Measurements from ENCODE around the gene PAQR6.

Gene PAQR6

DNA sequence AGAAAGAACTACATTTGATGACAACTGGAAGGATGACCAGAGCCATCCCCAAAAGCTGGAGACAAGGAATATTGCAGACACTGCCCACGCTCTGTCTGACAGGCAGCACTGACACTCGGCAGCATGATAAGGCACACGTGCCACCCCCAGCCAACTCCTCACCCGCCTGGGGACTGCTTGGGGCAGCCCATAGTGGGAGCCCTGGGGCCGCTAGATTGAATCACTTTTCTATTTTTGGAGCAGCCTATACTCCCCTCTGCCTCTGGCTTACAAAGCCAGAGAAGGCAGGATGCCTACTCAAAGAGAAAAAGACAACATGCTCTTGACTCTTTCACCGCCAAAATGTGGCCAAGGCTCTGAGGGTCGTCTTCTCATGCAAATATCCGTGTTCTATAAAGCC, 33.4 kb upstream of the PAQR6 start:
- Mint-ChIP-seq H3K4me3 (peak overlapping the region; percentile 96), H3K27me3 (no peaks in the 10 kb centered on the region), H3K4me1 (ENCODE audit: low read depth) (peaks cover 46% of the 10 kb centered on the region), H3K9me3 (no peaks in the 10 kb centered on the region), H3K27ac (peak overlapping the region; percentile 98), H3K36me3 (ENCODE audit: low read depth) (peaks cover 55% of the 10 kb centered on the region)

DNA sequence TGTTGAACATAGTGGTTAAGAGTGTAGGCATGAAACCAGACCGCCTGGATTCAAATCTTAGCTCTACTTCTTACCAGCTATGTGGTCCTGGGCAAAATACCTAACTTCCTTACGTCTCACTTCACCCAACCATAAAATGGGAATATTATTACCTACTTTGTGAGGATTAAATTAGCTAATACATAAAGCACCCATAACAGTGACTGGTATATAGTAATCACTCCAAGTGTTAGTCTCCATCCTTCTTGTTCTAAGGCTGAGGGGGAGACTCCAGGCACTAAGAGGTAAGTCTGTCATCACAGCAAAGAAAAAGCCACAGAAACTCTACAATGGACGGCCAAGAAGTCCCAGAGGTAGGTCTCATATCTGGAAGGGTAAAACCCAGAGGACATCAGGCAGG, 32.0 kb upstream of the PAQR6 start:
- H3K9me3 Mint-ChIP-seq: no peaks in the 10 kb centered on the region
- peak overlapping the region; percentile 52 for H3K27ac Mint-ChIP-seq
- no peaks in the 10 kb centered on the region for H3K27me3 Mint-ChIP-seq
- H3K36me3 Mint-ChIP-seq (ENCODE audit: low read depth): peaks cover 65% of the 10 kb centered on the region
- peaks cover 46% of the 10 kb centered on the region for H3K4me1 Mint-ChIP-seq (ENCODE audit: low read depth)
- H3K4me3 Mint-ChIP-seq: peak overlapping the region; percentile 96

DNA sequence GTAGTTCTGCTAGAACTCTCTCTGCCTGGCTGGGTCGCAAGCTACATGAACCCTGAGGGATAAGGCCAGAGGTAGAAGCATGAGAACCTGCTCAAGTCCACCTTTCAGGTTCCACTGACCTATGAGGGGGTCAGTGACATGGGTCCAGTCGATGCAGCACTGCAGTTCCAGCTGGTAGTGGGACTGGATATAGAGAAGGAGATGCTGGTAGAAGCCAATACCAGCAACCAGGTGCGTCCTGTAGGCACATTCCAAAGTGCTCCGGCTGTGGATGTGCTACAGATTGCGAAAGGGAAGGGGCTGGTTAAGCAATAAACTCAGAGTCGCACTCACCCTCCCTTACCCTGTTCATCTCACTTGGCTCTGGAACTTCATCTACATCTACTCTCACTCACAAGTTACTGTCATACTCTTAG, 29.1 kb upstream of the PAQR6 start:
- Mint-ChIP-seq H3K36me3 (ENCODE audit: low read depth) (peaks cover 88% of the 10 kb centered on the region), H3K27me3 (no peaks in the 10 kb centered on the region), H3K4me3 (no peak overlapping the region), H3K27ac (no peak overlapping the region), H3K9me3 (no peaks in the 10 kb centered on the region), H3K4me1 (ENCODE audit: low read depth) (peaks cover 26% of the 10 kb centered on the region)

DNA sequence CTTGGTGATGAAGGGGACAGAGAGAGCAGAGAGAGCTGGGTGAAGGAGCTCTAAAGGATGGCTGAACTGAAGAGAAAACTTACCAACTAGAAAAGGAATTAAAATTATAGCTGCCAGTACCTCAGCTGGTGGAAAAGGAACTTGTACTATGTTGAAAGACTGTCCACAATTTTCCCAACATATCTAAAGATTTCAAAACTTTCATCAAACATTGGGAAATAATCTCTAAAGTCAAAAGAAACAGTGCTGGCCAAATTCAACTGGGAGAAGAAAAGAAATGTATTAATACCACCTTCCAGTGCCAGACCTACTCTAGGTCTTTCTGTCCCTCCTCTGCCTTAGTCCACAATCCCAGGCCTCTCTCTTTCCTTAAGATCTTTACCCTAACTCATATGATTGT, 28.7 kb upstream of the PAQR6 start:
- Mint-ChIP-seq H3K36me3 (ENCODE audit: low read depth) (peaks cover 89% of the 10 kb centered on the region), H3K27ac (no peak overlapping the region), H3K27me3 (no peaks in the 10 kb centered on the region), H3K9me3 (no peaks in the 10 kb centered on the region), H3K4me3 (no peak overlapping the region), H3K4me1 (ENCODE audit: low read depth) (peaks cover 24% of the 10 kb centered on the region)

DNA sequence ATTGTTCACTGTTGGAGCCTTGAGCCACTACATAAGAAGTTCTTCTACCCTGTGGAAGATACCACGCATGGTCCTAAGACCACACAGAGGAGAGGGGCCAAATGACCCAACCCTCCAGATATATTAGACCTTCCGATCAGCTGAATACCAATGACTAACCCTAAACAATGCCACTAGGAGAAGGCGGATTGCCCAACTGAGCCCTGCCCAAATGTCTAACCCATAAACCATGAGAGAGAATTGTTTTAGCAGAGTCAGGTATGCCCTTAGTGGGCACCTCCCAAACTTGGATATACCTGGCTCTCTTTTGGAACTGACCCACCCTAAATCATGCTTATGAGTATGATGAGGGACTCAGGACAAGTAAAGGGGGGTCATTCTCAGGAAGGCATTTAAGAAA, 22.5 kb upstream of the PAQR6 start:
- no peaks in the 10 kb centered on the region for H3K4me1 Mint-ChIP-seq (ENCODE audit: low read depth)

DNA sequence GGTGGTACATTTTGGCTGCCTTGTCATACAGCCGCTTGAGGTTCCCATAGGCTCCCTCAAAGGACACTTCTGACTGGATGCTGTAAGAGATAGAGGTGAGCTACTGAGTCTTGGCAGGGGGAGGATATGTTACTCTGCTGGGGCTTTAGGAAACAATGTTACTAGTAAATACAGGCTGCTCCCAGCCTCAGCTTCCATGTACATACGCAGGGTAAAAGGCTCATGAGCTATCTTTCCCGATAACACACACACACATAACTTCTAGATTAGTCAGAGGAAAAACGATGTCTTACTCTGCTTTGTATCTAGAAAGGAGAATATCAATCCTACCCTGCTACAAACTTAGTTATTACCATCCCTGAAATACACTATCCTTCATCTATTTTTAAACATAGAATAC, 20.5 kb upstream of the PAQR6 start:
- Mint-ChIP-seq H3K27ac (no peak overlapping the region), H3K36me3 (ENCODE audit: low read depth) (peaks cover 82% of the 10 kb centered on the region), H3K4me3 (no peak overlapping the region), H3K27me3 (no peaks in the 10 kb centered on the region), H3K9me3 (no peaks in the 10 kb centered on the region), H3K4me1 (ENCODE audit: low read depth) (peaks cover 8% of the 10 kb centered on the region)

More for the DNA sequence above, 22.5 kb upstream of the PAQR6 start:
- Mint-ChIP-seq H3K27me3 (no peaks in the 10 kb centered on the region), H3K36me3 (ENCODE audit: low read depth) (peaks cover 85% of the 10 kb centered on the region), H3K4me3 (no peak overlapping the region), H3K9me3 (no peaks in the 10 kb centered on the region), H3K27ac (no peak overlapping the region)

DNA sequence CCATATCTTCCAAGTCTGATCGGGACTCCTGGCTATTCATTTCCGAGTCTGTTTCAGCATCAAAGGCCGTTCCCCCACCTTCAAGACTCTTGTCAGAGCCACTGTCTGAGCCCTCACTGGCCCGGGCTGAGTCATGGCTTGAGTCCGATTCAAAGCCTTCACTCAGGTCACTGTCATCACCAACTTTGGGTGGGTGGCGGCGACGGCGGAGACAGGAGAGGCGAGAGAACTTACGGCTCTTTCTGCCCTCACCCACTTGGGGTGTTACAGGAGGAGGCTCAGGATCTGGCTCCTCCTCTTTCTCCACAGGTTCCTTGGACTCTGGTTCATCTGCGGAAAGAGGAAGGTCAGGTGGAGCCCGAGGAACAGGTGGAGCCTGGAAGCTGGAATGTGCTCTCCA, 18.2 kb upstream of the PAQR6 start:
- no peak overlapping the region for H3K4me3 Mint-ChIP-seq
- no peaks in the 10 kb centered on the region for H3K27me3 Mint-ChIP-seq
- H3K4me1 Mint-ChIP-seq (ENCODE audit: low read depth): peaks cover 17% of the 10 kb centered on the region
- peaks cover 76% of the 10 kb centered on the region for H3K36me3 Mint-ChIP-seq (ENCODE audit: low read depth)
- no peak overlapping the region for H3K27ac Mint-ChIP-seq
- H3K9me3 Mint-ChIP-seq: no peaks in the 10 kb centered on the region

DNA sequence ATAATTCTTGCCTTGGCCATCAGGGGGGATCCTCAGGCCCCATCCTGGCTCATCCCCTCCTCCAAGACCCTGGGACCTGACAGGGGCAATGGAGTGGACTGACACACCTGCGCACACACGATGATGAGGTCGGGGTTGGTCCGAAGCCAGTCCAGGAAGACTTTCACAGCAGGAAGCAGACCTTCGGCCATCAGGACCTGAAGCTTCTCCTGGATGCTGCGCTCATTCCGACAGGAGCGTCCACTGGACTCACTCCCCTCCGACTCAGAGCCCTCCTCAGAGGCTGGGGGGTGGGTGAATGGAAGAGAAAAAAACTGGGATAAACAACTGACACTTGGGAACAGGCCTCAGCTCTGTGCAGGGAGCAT, 15.4 kb upstream of the PAQR6 start:
- Mint-ChIP-seq H3K36me3 (ENCODE audit: low read depth) (peaks cover 81% of the 10 kb centered on the region), H3K4me1 (ENCODE audit: low read depth) (peaks cover 17% of the 10 kb centered on the region), H3K27ac (peak overlapping the region; percentile 40), H3K9me3 (no peaks in the 10 kb centered on the region), H3K27me3 (no peaks in the 10 kb centered on the region), H3K4me3 (no peak overlapping the region)

DNA sequence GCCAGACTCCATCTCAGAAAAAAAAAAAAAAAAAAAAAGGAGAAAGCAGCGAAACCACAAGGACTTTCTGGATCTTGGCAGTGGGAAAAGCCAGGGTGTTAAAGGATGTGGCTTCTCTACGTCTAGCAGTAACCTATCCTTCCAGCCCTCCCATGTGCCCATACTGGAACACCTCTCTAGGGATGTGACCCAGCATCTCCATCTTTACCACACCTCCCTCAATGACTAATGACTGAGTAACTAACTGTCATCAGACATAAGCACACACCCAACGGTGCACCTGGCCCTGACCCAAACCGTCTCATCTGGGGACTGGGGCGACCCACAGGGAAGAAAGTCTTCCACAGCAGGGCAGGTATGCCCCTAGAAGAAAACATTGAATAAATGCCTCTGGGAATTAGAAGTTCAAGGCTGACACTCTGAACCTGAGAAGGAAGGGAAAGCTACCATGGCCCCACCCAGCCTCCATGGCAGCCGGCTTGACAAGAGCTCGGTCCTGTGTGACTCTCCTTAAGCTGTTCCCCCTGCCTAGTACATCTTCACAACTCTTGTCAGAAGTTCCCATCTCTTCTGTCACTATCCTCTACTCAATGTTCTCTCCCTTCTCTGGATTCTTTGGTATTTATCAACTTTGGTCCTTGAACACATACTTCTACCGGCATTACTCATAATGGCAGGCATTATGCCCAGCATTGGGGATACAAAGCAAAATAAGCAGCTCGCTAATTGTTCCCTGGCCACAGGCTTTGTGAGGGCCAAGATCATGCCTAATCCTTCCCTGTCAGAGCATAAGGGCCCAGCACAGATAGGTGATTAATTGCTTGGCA, 14.8 kb upstream of the PAQR6 start:
- H3K4me1 Mint-ChIP-seq (ENCODE audit: low read depth): peaks cover 17% of the 10 kb centered on the region
- H3K9me3 Mint-ChIP-seq: no peaks in the 10 kb centered on the region
- H3K36me3 Mint-ChIP-seq (ENCODE audit: low read depth): peaks cover 81% of the 10 kb centered on the region
- no peak overlapping the region for H3K4me3 Mint-ChIP-seq
- H3K27me3 Mint-ChIP-seq: no peaks in the 10 kb centered on the region
- H3K27ac Mint-ChIP-seq: peak overlapping the region; percentile 40

DNA sequence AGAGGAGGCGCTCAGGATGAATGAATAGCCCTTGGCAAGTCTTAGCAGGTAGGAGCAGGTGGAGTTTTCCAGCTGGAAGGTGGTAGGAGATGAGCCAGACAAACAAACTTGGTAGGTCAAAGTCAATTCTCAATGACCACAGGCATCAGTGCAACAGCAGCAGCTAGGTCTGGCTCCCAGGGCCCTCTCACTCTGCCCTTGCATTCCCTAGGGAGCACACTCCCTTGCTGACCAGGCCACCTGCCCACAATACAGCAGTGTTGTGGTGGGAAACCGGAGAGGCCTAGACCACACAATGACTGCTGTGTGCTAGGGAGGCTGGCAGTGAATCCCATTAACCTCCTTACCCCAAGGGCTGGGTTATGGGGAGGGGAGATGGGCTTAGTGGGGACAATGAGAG, 13.0 kb upstream of the PAQR6 start:
- Mint-ChIP-seq H3K36me3 (ENCODE audit: low read depth) (peaks cover 81% of the 10 kb centered on the region), H3K4me3 (no peak overlapping the region), H3K9me3 (no peaks in the 10 kb centered on the region), H3K4me1 (ENCODE audit: low read depth) (peaks cover 17% of the 10 kb centered on the region), H3K27me3 (no peaks in the 10 kb centered on the region), H3K27ac (no peak overlapping the region)

DNA sequence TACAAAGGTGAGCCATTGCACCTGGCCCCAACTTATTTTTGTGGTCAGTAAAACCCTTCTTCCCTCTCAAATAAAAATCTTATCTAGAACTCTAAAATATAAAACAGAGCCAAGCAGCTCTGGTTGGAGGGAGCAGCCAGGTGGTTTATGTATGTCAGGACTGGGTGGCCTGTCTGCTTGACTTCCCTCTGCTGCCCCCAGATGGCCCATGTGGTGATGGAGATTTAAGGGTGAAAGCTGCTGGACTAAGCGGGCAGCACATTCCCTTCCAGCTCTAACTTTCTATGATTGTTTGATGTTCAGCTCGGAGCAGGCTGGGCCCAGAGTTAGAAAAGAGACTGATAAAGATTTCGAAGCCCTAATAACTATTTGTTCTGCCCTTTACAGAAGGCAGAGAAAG, 11.9 kb upstream of the PAQR6 start:
- Mint-ChIP-seq H3K27ac (no peak overlapping the region), H3K4me1 (ENCODE audit: low read depth) (peaks cover 17% of the 10 kb centered on the region), H3K36me3 (ENCODE audit: low read depth) (peaks cover 75% of the 10 kb centered on the region), H3K4me3 (no peak overlapping the region), H3K9me3 (no peaks in the 10 kb centered on the region), H3K27me3 (no peaks in the 10 kb centered on the region)

DNA sequence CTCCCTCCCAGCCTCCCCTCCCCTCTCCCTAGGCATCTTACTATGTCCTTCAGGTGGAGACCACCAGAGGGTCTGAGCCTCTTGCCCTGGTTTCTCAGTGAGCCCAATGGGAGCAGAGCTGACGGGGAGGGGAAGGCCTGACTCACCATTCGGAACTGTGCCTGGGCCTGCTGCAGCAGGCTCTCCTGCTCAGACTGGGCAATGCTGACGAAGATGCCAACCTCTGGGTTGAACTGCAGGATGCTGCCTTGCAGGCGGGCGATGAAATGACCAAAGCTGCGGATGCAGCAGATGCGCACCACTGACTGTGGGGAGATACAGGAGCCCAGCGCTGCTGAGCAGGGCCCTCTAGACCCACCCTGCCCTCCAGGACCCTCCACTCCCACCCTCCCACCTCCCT, 11.0 kb upstream of the PAQR6 start:
- H3K9me3 Mint-ChIP-seq: no peaks in the 10 kb centered on the region
- no peaks in the 10 kb centered on the region for H3K27me3 Mint-ChIP-seq
- H3K4me3 Mint-ChIP-seq: no peak overlapping the region
- H3K27ac Mint-ChIP-seq: no peak overlapping the region
- peaks cover 71% of the 10 kb centered on the region for H3K36me3 Mint-ChIP-seq (ENCODE audit: low read depth)
- H3K4me1 Mint-ChIP-seq (ENCODE audit: low read depth): peaks cover 14% of the 10 kb centered on the region

DNA sequence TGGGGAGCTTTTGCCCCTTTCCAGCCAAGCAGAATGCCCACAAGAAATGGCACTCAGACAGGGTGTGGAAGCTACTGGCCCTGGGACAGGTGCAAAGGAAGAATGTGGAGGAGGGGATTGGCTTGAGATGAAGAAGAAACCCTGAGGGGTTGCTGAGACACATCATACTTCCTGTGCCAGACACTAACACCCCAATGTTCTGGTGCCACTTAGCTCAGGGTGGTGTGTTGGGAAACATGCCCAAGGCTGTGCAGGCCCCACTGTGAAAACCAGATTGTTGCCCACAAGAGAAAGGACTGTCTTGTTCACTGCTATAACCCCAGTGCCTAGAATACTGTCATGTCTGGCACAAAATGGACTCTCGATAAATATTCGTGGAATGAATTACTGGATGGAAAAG, 9.9 kb upstream of the PAQR6 start:
- Mint-ChIP-seq H3K4me1 (ENCODE audit: low read depth) (peaks cover 3% of the 10 kb centered on the region), H3K27me3 (no peaks in the 10 kb centered on the region), H3K27ac (peak overlapping the region; percentile 31), H3K36me3 (ENCODE audit: low read depth) (peaks cover 71% of the 10 kb centered on the region), H3K9me3 (no peaks in the 10 kb centered on the region), H3K4me3 (no peak overlapping the region)

DNA sequence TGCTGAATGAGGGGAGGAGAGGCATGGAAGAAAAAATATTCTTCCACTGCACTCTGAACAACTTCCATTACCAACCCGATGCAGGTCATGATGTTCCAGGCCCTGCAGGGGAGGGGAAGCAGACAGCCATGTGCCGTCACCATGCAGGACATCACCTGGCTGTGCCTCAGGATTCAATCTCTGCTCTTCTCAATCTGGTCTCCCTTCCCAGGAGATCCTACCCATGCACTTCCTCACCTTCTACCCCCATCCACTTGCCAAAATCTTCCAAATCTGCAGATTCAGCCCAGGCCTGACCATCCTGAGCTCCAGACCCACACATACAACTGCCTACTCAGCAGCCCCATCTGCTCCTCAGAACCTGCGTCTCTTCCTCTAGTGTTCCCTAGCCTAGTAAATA, 5.8 kb upstream of the PAQR6 start:
- H3K4me1 Mint-ChIP-seq (ENCODE audit: low read depth): no peaks in the 10 kb centered on the region
- H3K27me3 Mint-ChIP-seq: no peaks in the 10 kb centered on the region
- H3K4me3 Mint-ChIP-seq: no peak overlapping the region
- H3K27ac Mint-ChIP-seq: peak overlapping the region; percentile 76
- H3K9me3 Mint-ChIP-seq: no peaks in the 10 kb centered on the region
- H3K36me3 Mint-ChIP-seq (ENCODE audit: low read depth): peaks cover 62% of the 10 kb centered on the region

DNA sequence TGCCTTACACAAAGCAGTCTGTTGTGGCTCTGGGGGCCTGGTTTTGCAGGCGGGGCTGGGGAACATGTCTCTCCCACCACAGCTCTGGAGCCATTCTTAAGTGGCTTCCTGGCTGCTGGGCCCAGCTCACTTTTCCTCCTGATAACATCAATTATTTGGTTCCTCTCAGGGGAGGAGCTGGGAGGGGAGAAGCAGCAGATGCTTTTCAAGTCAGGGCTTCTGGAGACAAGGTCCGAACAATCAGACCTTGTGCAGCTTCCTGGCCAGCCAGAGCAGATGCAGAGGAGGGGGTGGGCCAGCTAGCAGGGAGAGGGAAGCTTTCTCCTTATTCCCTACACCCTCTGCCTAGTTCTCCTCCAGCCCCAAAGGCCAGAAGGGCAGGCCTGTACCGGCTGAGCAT, 3.7 kb upstream of the PAQR6 start:
- H3K4me1 Mint-ChIP-seq (ENCODE audit: low read depth): no peaks in the 10 kb centered on the region
- H3K9me3 Mint-ChIP-seq: no peaks in the 10 kb centered on the region
- no peak overlapping the region for H3K4me3 Mint-ChIP-seq
- no peak overlapping the region for H3K27ac Mint-ChIP-seq
- H3K36me3 Mint-ChIP-seq (ENCODE audit: low read depth): peaks cover 45% of the 10 kb centered on the region
- no peaks in the 10 kb centered on the region for H3K27me3 Mint-ChIP-seq

DNA sequence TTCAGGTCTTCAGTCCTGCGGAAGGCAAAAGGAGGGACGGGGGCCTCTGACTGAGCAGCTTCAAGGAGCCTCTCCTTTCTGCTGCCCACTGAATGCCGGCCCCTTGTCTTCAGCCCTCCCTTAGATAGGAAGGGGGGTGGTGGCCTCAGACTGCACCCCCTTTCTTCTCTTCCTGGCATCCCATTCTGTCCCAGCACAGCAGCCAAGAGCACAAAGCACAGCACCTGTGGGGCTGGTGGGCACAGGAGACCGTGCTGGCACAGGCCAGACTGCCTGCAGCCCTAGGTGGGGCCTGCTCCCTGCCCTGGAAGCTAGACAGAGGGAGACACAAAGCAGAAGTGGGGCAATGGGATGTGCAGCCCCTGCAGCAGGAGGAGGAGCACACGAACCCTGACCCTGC, 1.7 kb upstream of the PAQR6 start:
- Mint-ChIP-seq H3K36me3 (ENCODE audit: low read depth) (peaks cover 35% of the 10 kb centered on the region), H3K27ac (no peak overlapping the region), H3K4me1 (ENCODE audit: low read depth) (peaks cover 19% of the 10 kb centered on the region)

More for the DNA sequence above, 1.7 kb upstream of the PAQR6 start:
- Mint-ChIP-seq H3K27me3 (no peaks in the 10 kb centered on the region), H3K9me3 (no peaks in the 10 kb centered on the region), H3K4me3 (no peak overlapping the region)

Measured in stimulated activated naive CD8-positive, alpha-beta T cell treated with anti-CD3 and anti-CD28 coated beads, Interleukin-15, Interleukin-2, amounts not matched to agents 100 ng/mL and 50 ng/mL, for 24 hours (primary cell).